Measurements from ENCODE around the gene RHOF. TPM values are rescaled to one million over a fixed set of nuclear protein-coding genes. Genes with fewer than 3 reads are reported as not detected.

RHOF gene
- total RNA-seq, 2 experiments from 2014 or later, result 100.0 to 105 TPM

GRCh38 chr12:121803861-121804416, 10.5 kb upstream of the RHOF start, which contains the start of gene SETD1B:
Gene SETD1B, plus strand, starts transcription at chr12:121804009. Its CDS starts 729 bp downstream, at chr12:121804738.
- ATAC-seq (peak; percentile 4), DNase-seq (peak; percentile 79)
- peak within 1 kb of the TSS; percentile 91 for H3K4me3 Mint-ChIP-seq
- H3K9me3 Mint-ChIP-seq (ENCODE audit: low read depth), result no peaks in the 10 kb centered on the region
- ChIA-PET POLR2A (interaction anchor here (0.7 to 3.4 kb wide), 4 partner anchors 7 to 11 kb away, joined by 4 to 14 read pairs (median 6); partner anchors contain the start of gene RHOF), CTCF (interaction anchor here (2.5 to 13.0 kb wide), 3 partner anchors 7 to 84 kb away, joined by 15 to 439 read pairs (median 43); partner anchors contain the start of genes PSMD9 and RHOF)
- H3K27ac Mint-ChIP-seq, result peak within 1 kb of the TSS; percentile 99
- intact Hi-C loops (cut with DNase I, micrococcal nuclease), result loop anchor here (1.0 to 10.0 kb wide), 11 partner anchors 8 to 1792 kb away; partner anchors contain the start of genes CAMKK2 (in 1 of the 2), CLIP1 (in 1 of the 2), KNTC1 (in 1 of the 2) and MLEC (in 1 of the 2)
- H3K27me3 Mint-ChIP-seq, result no peaks in the 10 kb centered on the region
- peaks cover 34% of the 10 kb centered on the region for H3K36me3 Mint-ChIP-seq (ENCODE audit: low read depth)
- peaks cover 21% of the 10 kb centered on the region for H3K4me1 Mint-ChIP-seq

GRCh38 chr12:121802843-121803698, 9.6 kb upstream of the RHOF start:
- peak overlapping the region; percentile 88 for H3K4me3 Mint-ChIP-seq
- peak overlapping the region; percentile 99 for H3K27ac Mint-ChIP-seq
- H3K4me1 Mint-ChIP-seq, result peaks cover 30% of the 10 kb centered on the region
- no peaks in the 10 kb centered on the region for H3K27me3 Mint-ChIP-seq
- ATAC-seq, result peak; percentile 62
- POLR2A ChIA-PET, result interaction anchor here (0.6 to 3.4 kb wide), 7 partner anchors 8 to 223 kb away, joined by 3 to 18 read pairs (median 4); partner anchors contain the start of gene RHOF
- H3K9me3 Mint-ChIP-seq (ENCODE audit: low read depth), result no peaks in the 10 kb centered on the region
- intact Hi-C loops (cut with DNase I, micrococcal nuclease), result loop anchor here in 1 of 2 experiments (1.0 to 10.0 kb wide), 10 partner anchors 36 to 1791 kb away; partner anchors contain the start of genes CAMKK2, CLIP1, KNTC1 and MLEC
- DNase-seq, result peak; percentile 95
- H3K36me3 Mint-ChIP-seq (ENCODE audit: low read depth), result peaks cover 38% of the 10 kb centered on the region
- CTCF ChIA-PET, result interaction anchor here (1.0 to 13.0 kb wide), 9 partner anchors 8 to 401 kb away, joined by 3 to 439 read pairs (median 7); partner anchors contain the start of genes PSMD9 and RHOF

- ChIA-PET CTCF (interaction anchor here (0.8 to 13.0 kb wide), 12 partner anchors 8 to 1173 kb away, joined by 3 to 439 read pairs (median 4); partner anchors contain the start of genes OGFOD2, PSMD9 and RHOF), POLR2A (interaction anchor here (0.6 to 3.4 kb wide), 6 partner anchors 9 to 1912 kb away, joined by 3 to 18 read pairs (median 4); partner anchors contain the start of gene RHOF)
- no peaks in the 10 kb centered on the region for H3K9me3 Mint-ChIP-seq (ENCODE audit: low read depth)
- H3K27ac Mint-ChIP-seq, result peak overlapping the region; percentile 99
- no peaks in the 10 kb centered on the region for H3K27me3 Mint-ChIP-seq
- H3K36me3 Mint-ChIP-seq (ENCODE audit: low read depth), result peaks cover 40% of the 10 kb centered on the region
- intact Hi-C loops (cut with DNase I, micrococcal nuclease), result loop anchor here in 1 of 2 experiments (2.0 to 10.0 kb wide), 8 partner anchors 36 to 1790 kb away; partner anchors contain the start of genes CAMKK2, CLIP1, KNTC1 and MLEC
- H3K4me3 Mint-ChIP-seq, result peak overlapping the region; percentile 88
- ATAC-seq (no peak), DNase-seq (no peak)
- peaks cover 30% of the 10 kb centered on the region for H3K4me1 Mint-ChIP-seq
These were observed 9.0 kb upstream of the RHOF start for GRCh38 chr12:121802485-121802842.

- Mint-ChIP-seq H3K27me3 (no peaks in the 10 kb centered on the region), H3K9me3 (ENCODE audit: low read depth) (no peaks in the 10 kb centered on the region), H3K27ac (peak overlapping the region; percentile 99), H3K4me1 (peaks cover 27% of the 10 kb centered on the region), H3K36me3 (ENCODE audit: low read depth) (peaks cover 40% of the 10 kb centered on the region), H3K4me3 (peak overlapping the region; percentile 88)
- intact Hi-C loops (cut with DNase I, micrococcal nuclease), result loop anchor here (1.0 to 10.0 kb wide), 9 partner anchors 12 to 1790 kb away; partner anchors contain the start of genes CAMKK2 (in 1 of the 2), CLIP1 (in 1 of the 2), KNTC1 (in 1 of the 2) and MLEC (in 1 of the 2)
- CTCF ChIA-PET, result interaction anchor here (0.6 to 13.0 kb wide), 15 partner anchors 7 to 1173 kb away, joined by 3 to 439 read pairs (median 4); partner anchors contain the start of genes OGFOD2, PSMD9 and RHOF
- ATAC-seq (no peak), DNase-seq (peak; percentile 62)
- POLR2A ChIA-PET, result interaction anchor here (0.6 to 3.4 kb wide), 4 partner anchors 9 to 1913 kb away, joined by 3 to 18 read pairs (median 8); partner anchors contain the start of gene RHOF
These were observed 8.4 kb upstream of the RHOF start for GRCh38 chr12:121801595-121802484.

GRCh38 chr12:121800694-121801594, 7.5 kb upstream of the RHOF start:
- ChIA-PET CTCF (interaction anchor here (0.6 to 13.0 kb wide), 10 partner anchors 6 to 130 kb away, joined by 3 to 439 read pairs (median 4); partner anchors contain the start of genes CFAP251, PSMD9 and RHOF), POLR2A (interaction anchor here (0.7 to 3.4 kb wide), 3 partner anchors 8 to 174 kb away, joined by 3 to 18 read pairs (median 14); partner anchors contain the start of gene RHOF)
- Mint-ChIP-seq H3K4me1 (peaks cover 23% of the 10 kb centered on the region), H3K9me3 (ENCODE audit: low read depth) (no peaks in the 10 kb centered on the region), H3K27ac (peak overlapping the region; percentile 99), H3K4me3 (peak overlapping the region; percentile 88), H3K27me3 (no peaks in the 10 kb centered on the region), H3K36me3 (ENCODE audit: low read depth) (peaks cover 35% of the 10 kb centered on the region)
- intact Hi-C loops (cut with DNase I, micrococcal nuclease), result loop anchor here (1.0 to 10.0 kb wide), 8 partner anchors 11 to 1789 kb away; partner anchors contain the start of genes CAMKK2 (in 1 of the 2), CLIP1 (in 1 of the 2), KNTC1 (in 1 of the 2) and MLEC (in 1 of the 2)
- ATAC-seq, result peak; percentile 7
- peak; percentile 88 for DNase-seq

- intact Hi-C loops (cut with DNase I, micrococcal nuclease), result loop anchor here in 1 of 2 experiments (5.0 to 10.0 kb wide), 8 partner anchors 503 to 1788 kb away; partner anchors contain the start of genes CAMKK2, CLIP1, GCN1 and KNTC1
- Mint-ChIP-seq H3K4me3 (peak overlapping the region; percentile 73), H3K27ac (peak overlapping the region; percentile 84), H3K36me3 (ENCODE audit: low read depth) (peaks cover 32% of the 10 kb centered on the region), H3K4me1 (peaks cover 27% of the 10 kb centered on the region), H3K9me3 (ENCODE audit: low read depth) (no peaks in the 10 kb centered on the region), H3K27me3 (no peaks in the 10 kb centered on the region)
- DNase-seq (peak; percentile 93), ATAC-seq (peak; percentile 40)
- POLR2A ChIA-PET, result interaction anchor here (0.5 to 3.4 kb wide), 5 partner anchors 7 to 724 kb away, joined by 3 to 14 read pairs (median 3); partner anchors contain the start of gene RHOF
- CTCF ChIA-PET, result interaction anchor here (1.0 to 11.0 kb wide), 6 partner anchors 7 to 129 kb away, joined by 3 to 439 read pairs (median 4); partner anchors contain the start of genes CFAP251, PSMD9 and SETD1B
These were observed 6.6 kb upstream of the RHOF start for GRCh38 chr12:121799842-121800693.

- H3K36me3 Mint-ChIP-seq (ENCODE audit: low read depth), result peaks cover 32% of the 10 kb centered on the region
- H3K4me1 Mint-ChIP-seq, result peaks cover 35% of the 10 kb centered on the region
- CTCF ChIA-PET, result interaction anchor here (0.6 to 11.0 kb wide), 5 partner anchors 8 to 127 kb away, joined by 3 to 439 read pairs (median 82); partner anchors contain the start of genes PSMD9 and SETD1B
- intact Hi-C loops (cut with DNase I, micrococcal nuclease), result loop anchor here in 1 of 2 experiments (10.0 kb wide), 1 partner anchor 1604 kb away; the partner anchor contains the start of gene GCN1
- POLR2A ChIA-PET, result interaction anchor here (0.5 to 1.0 kb wide), 3 partner anchors 38 to 725 kb away, joined by 3 to 4 read pairs (median 3); no protein-coding TSS in a partner anchor
- DNase-seq (peak; percentile 71), ATAC-seq (peak; percentile 3)
- no peaks in the 10 kb centered on the region for H3K9me3 Mint-ChIP-seq (ENCODE audit: low read depth)
- H3K27ac Mint-ChIP-seq, result peak overlapping the region; percentile 84
- H3K27me3 Mint-ChIP-seq, result no peaks in the 10 kb centered on the region
- H3K4me3 Mint-ChIP-seq, result peak overlapping the region; percentile 73
These were observed 5.8 kb upstream of the RHOF start for GRCh38 chr12:121799156-121799841.

- Mint-ChIP-seq H3K36me3 (ENCODE audit: low read depth) (peaks cover 32% of the 10 kb centered on the region), H3K9me3 (ENCODE audit: low read depth) (no peaks in the 10 kb centered on the region), H3K27ac (peak overlapping the region; percentile 80)
These were observed 5.3 kb upstream of the RHOF start for GRCh38 chr12:121798787-121799155.

More at GRCh38 chr12:121798787-121799155, 5.3 kb upstream of the RHOF start:
- POLR2A ChIA-PET, result no interaction called here
- DNase-seq, result no peak
- CTCF ChIA-PET, result interaction anchor here (0.6 to 11.0 kb wide), 7 partner anchors 9 to 130 kb away, joined by 3 to 439 read pairs (median 3); partner anchors contain the start of genes PSMD9 and SETD1B
- no peak for ATAC-seq
- peaks cover 36% of the 10 kb centered on the region for H3K4me1 Mint-ChIP-seq
- intact Hi-C loops (cut with DNase I, micrococcal nuclease), result loop anchor here in 1 of 2 experiments (10.0 kb wide), 1 partner anchor 1604 kb away; the partner anchor contains the start of gene GCN1
- no peaks in the 10 kb centered on the region for H3K27me3 Mint-ChIP-seq
- peak overlapping the region; percentile 73 for H3K4me3 Mint-ChIP-seq

Data from activated CD4-positive, alpha-beta T cell treated with anti-CD3 and anti-CD28 coated beads for 36 hours (primary cell).